IMR-90 (cell line): ENCODE data around the gene ATOH8. TPM values are rescaled to one million over a fixed set of nuclear protein-coding genes. Genes with fewer than 3 reads are reported as not detected.

Source experiments
- ATAC-seq: fragments of 200-7000 bp; cut with Tn5 transposase; 2 replicates; pipeline ENCODE4 v1.9.1; 2020; ENCODE audit warnings: low read depth, mild to moderate bottlenecking, moderate library complexity
- BruUV-seq: library from RNA; stranded (reverse); fragments of 400-500 nt; replicated peaks from 2 replicates; lab custom pipeline; 2021; lab: Mats Ljungman, UMichigan
- CTCF ChIA-PET: fragments of 300-600 bp; formaldehyde crosslinking; extraction: SDS; loops from one replicate; lab custom pipeline; 2021; ENCODE audit warnings: antibody characterized with exemption; lab: Yijun Ruan, JAX
- POLR2A ChIA-PET: fragments of 300-600 bp; sonication (Branson Sonifier 250); formaldehyde crosslinking; loops from one replicate; lab custom pipeline; 2022; ENCODE audit warnings: antibody characterized with exemption; ENCODE audit not compliant: unreplicated experiment; lab: Charles Lee
- DNase-seq: peaks from one replicate; pipeline ENCODE4 v3.0.0; 2013
- H2AFZ ChIP-seq: replicated peaks from 2 replicates; pipeline ENCODE3; 2013; ENCODE audit warnings: low read length, mild to moderate bottlenecking; ENCODE audit not compliant: poor library complexity
- H2AK5ac ChIP-seq: 2 replicates; pipeline ENCODE4 v1.6.1; 2013; ENCODE audit warnings: low read depth, low read length, inconsistent platforms
- H2AK9ac ChIP-seq: replicated peaks from 2 replicates; pipeline ENCODE3; 2013; ENCODE audit warnings: mild to moderate bottlenecking, low read depth, low read length, moderate library complexity; ENCODE audit not compliant: poor library complexity
- H2BK120ac ChIP-seq: 2 replicates; pipeline ENCODE4 v1.6.1; 2013; ENCODE audit warnings: low read depth, low read length, inconsistent platforms
- H2BK15ac ChIP-seq: 3 replicates; pipeline ENCODE4 v1.6.1; 2013; ENCODE audit warnings: low read depth, low read length, inconsistent platforms
- H2BK20ac ChIP-seq: 2 replicates; pipeline ENCODE4 v1.6.1; 2013; ENCODE audit warnings: low read depth, mild to moderate bottlenecking, inconsistent platforms, low read length, moderate library complexity
- H2BK5ac ChIP-seq: 2 replicates; pipeline ENCODE4 v1.6.1; 2013; ENCODE audit warnings: mild to moderate bottlenecking, low read depth, low read length, inconsistent platforms; ENCODE audit not compliant: poor library complexity, severe bottlenecking
- H3K14ac ChIP-seq: replicated peaks from 2 replicates; pipeline ENCODE4 v1.6.1; 2013; ENCODE audit warnings: low read depth, low read length, inconsistent platforms
- H3K18ac ChIP-seq: 2 replicates; pipeline ENCODE4 v1.6.1; 2013; ENCODE audit warnings: low read depth, low read length, control low read depth
- H3K23ac ChIP-seq: 2 replicates; pipeline ENCODE4 v1.6.1; 2013; ENCODE audit warnings: low read depth, low read length, inconsistent platforms
- H3K27ac ChIP-seq: 2 replicates; pipeline ENCODE4 v1.5.1; 2013; ENCODE audit warnings: mild to moderate bottlenecking, control low read depth, low read length; ENCODE audit not compliant: insufficient read depth
- H3K27me3 ChIP-seq: 2 replicates; pipeline ENCODE4 v1.6.1; 2013; ENCODE audit warnings: low read length; ENCODE audit not compliant: control insufficient read depth, insufficient read depth
- H3K36me3 ChIP-seq: 2 replicates; pipeline ENCODE4 v1.6.1; 2013; ENCODE audit warnings: low read length, mixed read lengths; ENCODE audit not compliant: control insufficient read depth, insufficient read depth
- H3K4ac ChIP-seq: 2 replicates; pipeline ENCODE4 v1.6.1; 2013; ENCODE audit warnings: low read depth, low read length, inconsistent platforms
- H3K4me1 ChIP-seq: 2 replicates; pipeline ENCODE4 v1.6.1; 2013; ENCODE audit warnings: low read length, mixed read lengths; ENCODE audit not compliant: control insufficient read depth, insufficient read depth
- H3K4me2 ChIP-seq: 2 replicates; pipeline ENCODE4 v1.6.1; 2013; ENCODE audit warnings: low read depth, mild to moderate bottlenecking, control low read depth, low read length, moderate library complexity
- H3K4me3 ChIP-seq: 2 replicates; pipeline ENCODE4 v1.5.1; 2013; ENCODE audit warnings: low read depth, mild to moderate bottlenecking, control low read depth, low read length, moderate library complexity; ENCODE audit not compliant: insufficient read depth
- H3K56ac ChIP-seq: 2 replicates; pipeline ENCODE4 v1.6.1; 2013; ENCODE audit warnings: low read length, inconsistent platforms; ENCODE audit not compliant: insufficient read depth; ENCODE audit errors: extremely low read depth
- H3K79me1 ChIP-seq, 2 experiments: 2 replicates each; pipeline ENCODE4 v1.6.1; 2013; ENCODE audit warnings: low read length in 2 of 2, inconsistent platforms in 1 of 2, low read depth in 1 of 2
- H3K9ac ChIP-seq: 2 replicates; pipeline ENCODE4 v1.6.1; 2013; ENCODE audit warnings: low read depth, low read length, control low read depth
- H3K9me1 ChIP-seq: 2 replicates; pipeline ENCODE4 v1.6.1; 2013; ENCODE audit warnings: low read length, inconsistent platforms; ENCODE audit not compliant: insufficient read depth
- H3K9me3 ChIP-seq: 2 replicates; pipeline ENCODE4 v1.6.1; 2013; ENCODE audit warnings: low read length; ENCODE audit not compliant: control insufficient read depth, insufficient read depth
- H4K20me1 ChIP-seq: 2 replicates; pipeline ENCODE4 v1.6.1; 2013; ENCODE audit warnings: low read length, inconsistent platforms; ENCODE audit not compliant: insufficient read depth
- H4K5ac ChIP-seq: 2 replicates; pipeline ENCODE4 v1.6.1; 2013; ENCODE audit warnings: mild to moderate bottlenecking, low read depth, low read length, control low read depth
- H4K8ac ChIP-seq, 2 experiments: 2 replicates each; pipeline ENCODE4 v1.6.1; 2013; ENCODE audit warnings: low read depth in 2 of 2, low read length in 2 of 2, control low read depth in 1 of 2, inconsistent platforms in 1 of 2
- H4K91ac ChIP-seq: 2 replicates; pipeline ENCODE4 v1.6.1; 2013; ENCODE audit warnings: low read depth, low read length, inconsistent platforms; ENCODE audit not compliant: insufficient read depth
- CEBPB ChIP-seq: IDR thresholded peaks from 2 replicates; pipeline ENCODE4 v1.6.1; 2012; ENCODE audit warnings: low read depth, low read length, improper control_type of control experiment
- MAFK ChIP-seq: IDR thresholded peaks from 2 replicates; pipeline ENCODE4 v1.6.1; 2012; ENCODE audit warnings: low read depth, low read length, improper control_type of control experiment
- MAZ ChIP-seq: IDR thresholded peaks from 2 replicates; pipeline ENCODE4 v1.6.1; 2012; ENCODE audit warnings: low read depth, mild to moderate bottlenecking, low read length, improper control_type of control experiment, moderate library complexity, borderline replicate concordance
- POLR2A ChIP-seq: IDR thresholded peaks from 2 replicates; pipeline ENCODE4 v1.6.1; 2012; ENCODE audit warnings: mild to moderate bottlenecking, low read depth, low read length
- WGBS, 2 experiments: methylation state at CpG; one replicate each; pipeline versions ENCODE4 v1.1.5 to v1.1.7; 2013; ENCODE audit warnings: missing lambda C conversion rate in 2 of 2; ENCODE audit not compliant: insufficient read length in 1 of 2; ENCODE audit errors: extremely low coverage in 2 of 2; 5-methylcytosine and 5-hydroxymethylcytosine counted together
- dilution Hi-C: fragments of 300-500 bp; cut with HindIII; formaldehyde crosslinking; loops from one replicate; pipeline ENCODE4 v1.14.3; 2018; ENCODE audit warnings: low sequenced_read_pairs; ENCODE audit not compliant: unreplicated experiment
- in situ Hi-C: fragments of 300-500 bp; cut with MboI; formaldehyde crosslinking; loops from 3 replicates; pipeline ENCODE4 v1.14.3; 2019; ENCODE audit warnings: low sequenced_read_pairs, inconsistent platforms, mixed read lengths
- intact Hi-C: fragments of 100-400 bp; cut with micrococcal nuclease; formaldehyde crosslinking; loops from 2 replicates; pipeline ENCODE4 v1.10.0; 2022
- polyA plus RNA-seq, 3 experiments: library from polyadenylated mRNA; depleted of rRNA; stranded (reverse); fragments of >200 nt; gene quantifications; 2 replicates each; pipeline ENCODE4 v1.2.3, GENCODE V29; 2012; ENCODE audit warnings: low replicate concordance in 1 of 3
- total RNA-seq: library from RNA; depleted of rRNA; stranded (reverse); fragments of >200 nt; gene quantifications from 2 replicates; pipeline ENCODE4 v1.2.3, GENCODE V29; 2012

ATOH8 gene
- total and polyA plus RNA-seq, 2 of the 4 experiments (the other 2 are of a cell fraction), result 7.9 to 9.0 TPM

GRCh38 chr2:85704038-85704437 is 49.8 kb upstream of the ATOH8 start:
- DNase-seq (no peak), ATAC-seq (no peak)
- in situ Hi-C loops, result no loop called here
- H2BK120ac ChIP-seq, result peak overlapping the region; percentile 45; the same call in 1 of the 2 replicates
- H3K4me3 ChIP-seq, result no peak overlapping the region
- no peak overlapping the region for H3K4me2 ChIP-seq
- H2AK9ac ChIP-seq, result no peak overlapping the region
- no peak overlapping the region for H3K9ac ChIP-seq
- no peak overlapping the region for H2BK20ac ChIP-seq
- no peaks in the 10 kb centered on the region for H3K9me1 ChIP-seq
- no peak overlapping the region for H3K56ac ChIP-seq
- H4K8ac ChIP-seq, result no peak overlapping the region
- H2AFZ ChIP-seq, result no peak overlapping the region
- no peak overlapping the region for H3K23ac ChIP-seq
- no TSS peak for BruUV-seq
- dilution Hi-C loops, result no loop called here
- no peaks in the 10 kb centered on the region for H3K9me3 ChIP-seq
- ChIA-PET POLR2A (no interaction called here), CTCF (interaction anchor here (0.6 kb wide), 1 partner anchor 271 kb away, joined by 3 read pairs; no protein-coding TSS in a partner anchor)
- no peak overlapping the region for H4K91ac ChIP-seq
- peaks cover 2% of the 10 kb centered on the region; the same call in 1 of the 2 replicates for H4K20me1 ChIP-seq
- H3K79me1 ChIP-seq, result no peaks in the 10 kb centered on the region
- no peak overlapping the region for H3K4ac ChIP-seq
- no peak overlapping the region for H2BK5ac ChIP-seq
- no peak overlapping the region for H2AK5ac ChIP-seq
- no peaks in the 10 kb centered on the region for H3K36me3 ChIP-seq
- TF ChIP-seq MAZ, result no peak
- TF ChIP-seq POLR2A, result no peak
- no peak for TF ChIP-seq MAFK
- TF ChIP-seq CEBPB, result peak; percentile 23; the same call in 1 of the 2 replicates
- H3K27ac ChIP-seq, result no peak overlapping the region
- no peak overlapping the region for H3K18ac ChIP-seq
- no peak overlapping the region for H3K14ac ChIP-seq
- intact Hi-C loops, result no loop called here
- no peaks in the 10 kb centered on the region for H3K27me3 ChIP-seq
- 80% methylated on average over 1 of the region's 3 CpGs; no CpG with 5 or more reads in 1 of the 2 experiments for WGBS, 2 experiments
- H4K5ac ChIP-seq, result no peak overlapping the region
- no peak overlapping the region for H2BK15ac ChIP-seq
- peaks cover 18% of the 10 kb centered on the region for H3K4me1 ChIP-seq
